Stomach smooth muscle (tissue), 2 donors: Measurements from ENCODE around the gene AHDC1.
A peak's percentile ranks its signal among the peaks of the same experiment; 100 is the strongest.
"Not testable (repeated sequence)": the region's sequence is repeated elsewhere in the genome, so short reads cannot be mapped to it uniquely, and the experiment has no call there.

Experiments used
- H3K27ac ChIP-seq: one replicate; pipeline ENCODE4 v1.7.0; 2013; ENCODE audit warnings: mild to moderate bottlenecking, low read length, inconsistent platforms
- H3K27me3 ChIP-seq, 2 donors: one replicate each; pipeline ENCODE4 v1.7.0; 2013; ENCODE audit warnings: low read length in 2 of 2; ENCODE audit not compliant: insufficient read depth in 2 of 2, control insufficient read depth in 1 of 2
- H3K36me3 ChIP-seq, 2 donors: one replicate each; pipeline ENCODE4 v1.7.0; 2013; ENCODE audit warnings: low read length in 2 of 2; ENCODE audit not compliant: control insufficient read depth in 2 of 2, insufficient read depth in 2 of 2
- H3K4me1 ChIP-seq: one replicate; pipeline ENCODE4 v1.7.0; 2013; ENCODE audit warnings: low read length; ENCODE audit not compliant: control insufficient read depth, insufficient read depth
- H3K4me3 ChIP-seq, 2 donors: one replicate each; pipeline ENCODE4 v1.7.0; 2013; ENCODE audit warnings: low read length in 2 of 2
- H3K9ac ChIP-seq, 2 donors: one replicate each; pipeline ENCODE4 v1.7.0; 2013; ENCODE audit warnings: low read length in 2 of 2, mild to moderate bottlenecking in 1 of 2
- H3K9me3 ChIP-seq, 2 donors: one replicate each; pipeline ENCODE4 v1.7.0; 2013; ENCODE audit warnings: low read length in 2 of 2; ENCODE audit not compliant: control insufficient read depth in 2 of 2
- donor health status: healthy.
- donor health status: Pancreatic carcinoma.

The AHDC1 gene

DNA sequence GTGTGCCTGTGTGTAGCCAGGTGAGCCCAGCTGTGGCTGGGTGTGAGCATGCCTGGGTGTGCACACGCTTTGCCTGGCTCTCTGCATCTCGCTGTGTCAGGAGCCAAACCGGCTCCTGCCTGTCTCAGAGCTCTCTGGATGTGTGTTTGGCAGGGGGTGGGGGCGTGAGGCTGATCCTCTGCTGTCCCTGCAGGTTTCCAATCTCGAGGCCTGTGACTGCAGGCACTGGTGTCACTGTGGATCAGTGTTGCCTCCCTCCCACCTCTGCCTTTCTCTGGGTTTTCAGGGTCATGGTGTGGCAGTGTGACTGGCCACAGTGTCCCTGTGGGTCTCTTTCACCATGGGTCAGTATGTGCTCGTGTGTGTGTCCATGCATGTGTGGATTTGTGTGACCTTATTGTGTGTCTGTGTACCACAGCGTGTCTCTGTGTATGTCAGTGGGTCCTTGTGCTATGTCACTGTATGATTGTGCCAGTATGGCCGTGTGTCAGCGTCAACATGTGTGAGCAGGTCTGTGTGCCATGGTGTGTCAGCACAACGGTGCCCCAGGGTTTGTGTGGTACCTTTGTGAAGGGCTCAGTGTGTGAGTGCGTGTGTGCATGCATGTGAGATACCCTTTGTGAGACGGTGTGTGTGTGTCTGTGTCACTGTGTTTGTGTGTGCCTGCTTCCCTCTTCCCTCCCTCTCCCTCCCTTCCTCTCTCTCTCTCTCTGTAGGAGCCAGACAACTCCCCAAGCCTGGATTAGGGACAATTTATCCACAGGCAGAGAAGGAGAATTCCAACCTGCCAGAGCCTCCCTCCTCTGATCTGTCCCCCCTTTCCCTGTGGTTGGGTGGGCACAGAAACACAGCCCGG lies 43.4 kb downstream of the AHDC1 start:
- H3K36me3 ChIP-seq = peaks cover 0 to 3% of the 10 kb centered on the region in 2 donors
- no peaks in the 10 kb centered on the region for H3K27me3 ChIP-seq
- H3K4me1 ChIP-seq = peaks cover 88% of the 10 kb centered on the region
- no peaks in the 10 kb centered on the region for H3K9me3 ChIP-seq
- peak overlapping the region in 1 of 2 donors; percentile 54 for H3K4me3 ChIP-seq
- peak overlapping the region; percentile 3 to 29 for H3K9ac ChIP-seq
- peak overlapping the region; percentile 94 for H3K27ac ChIP-seq

- peaks cover 88% of the 10 kb centered on the region for H3K4me1 ChIP-seq
- peak overlapping the region; percentile 94 for H3K27ac ChIP-seq
- peak overlapping the region in 1 of 2 donors; percentile 36 for H3K9ac ChIP-seq
- H3K4me3 ChIP-seq = no peak overlapping the region
- H3K36me3 ChIP-seq = peaks cover 0 to 3% of the 10 kb centered on the region in 2 donors
- H3K9me3 ChIP-seq = no peaks in the 10 kb centered on the region
- no peaks in the 10 kb centered on the region for H3K27me3 ChIP-seq
Measured at GRCh38 chr1:27559466-27560030, 44.4 kb downstream of the AHDC1 start.

DNA sequence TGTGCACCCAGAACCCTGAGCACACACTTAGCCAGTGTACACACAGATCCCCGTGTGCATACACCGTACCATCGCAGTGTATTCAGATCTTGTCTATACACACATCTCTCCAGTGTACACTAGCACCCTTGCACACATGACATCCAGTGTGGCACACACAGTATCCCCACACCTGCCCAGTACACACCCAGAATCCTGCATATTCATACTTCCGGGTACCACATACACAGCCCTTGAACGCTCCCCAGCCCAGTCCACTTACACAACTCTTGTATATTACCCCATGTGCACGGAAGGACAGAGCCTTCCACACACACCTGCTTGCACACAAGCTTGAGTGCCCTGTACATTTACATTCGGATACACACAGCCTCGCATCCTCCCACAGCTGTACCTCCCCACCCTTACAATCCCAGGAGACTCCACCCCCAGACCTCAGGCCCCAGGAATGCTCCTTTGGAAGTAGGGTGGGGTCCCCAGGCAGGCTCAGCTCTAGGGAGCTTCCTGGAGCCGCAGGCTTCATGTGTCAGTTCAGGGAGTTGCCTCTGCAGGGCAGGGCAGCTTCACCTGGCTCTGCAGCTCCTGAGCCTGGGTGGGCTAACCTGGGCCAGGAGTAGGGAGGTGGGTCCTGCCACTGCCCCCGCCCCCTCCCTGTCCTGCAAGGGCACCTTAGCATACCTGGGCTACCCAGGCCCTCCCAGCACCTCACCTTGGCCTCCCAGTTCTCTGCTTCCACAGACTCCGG lies 46.2 kb downstream of the AHDC1 start:
- peak overlapping the region in 1 of 2 donors; percentile 35 for H3K4me3 ChIP-seq
- peaks cover 2 to 13% of the 10 kb centered on the region in 2 donors for H3K36me3 ChIP-seq
- H3K9me3 ChIP-seq = no peaks in the 10 kb centered on the region
- peak overlapping the region; percentile 80 for H3K27ac ChIP-seq
- peaks cover 84% of the 10 kb centered on the region for H3K4me1 ChIP-seq
- peak overlapping the region in 1 of 2 donors; percentile 29 for H3K9ac ChIP-seq
- no peaks in the 10 kb centered on the region for H3K27me3 ChIP-seq

DNA sequence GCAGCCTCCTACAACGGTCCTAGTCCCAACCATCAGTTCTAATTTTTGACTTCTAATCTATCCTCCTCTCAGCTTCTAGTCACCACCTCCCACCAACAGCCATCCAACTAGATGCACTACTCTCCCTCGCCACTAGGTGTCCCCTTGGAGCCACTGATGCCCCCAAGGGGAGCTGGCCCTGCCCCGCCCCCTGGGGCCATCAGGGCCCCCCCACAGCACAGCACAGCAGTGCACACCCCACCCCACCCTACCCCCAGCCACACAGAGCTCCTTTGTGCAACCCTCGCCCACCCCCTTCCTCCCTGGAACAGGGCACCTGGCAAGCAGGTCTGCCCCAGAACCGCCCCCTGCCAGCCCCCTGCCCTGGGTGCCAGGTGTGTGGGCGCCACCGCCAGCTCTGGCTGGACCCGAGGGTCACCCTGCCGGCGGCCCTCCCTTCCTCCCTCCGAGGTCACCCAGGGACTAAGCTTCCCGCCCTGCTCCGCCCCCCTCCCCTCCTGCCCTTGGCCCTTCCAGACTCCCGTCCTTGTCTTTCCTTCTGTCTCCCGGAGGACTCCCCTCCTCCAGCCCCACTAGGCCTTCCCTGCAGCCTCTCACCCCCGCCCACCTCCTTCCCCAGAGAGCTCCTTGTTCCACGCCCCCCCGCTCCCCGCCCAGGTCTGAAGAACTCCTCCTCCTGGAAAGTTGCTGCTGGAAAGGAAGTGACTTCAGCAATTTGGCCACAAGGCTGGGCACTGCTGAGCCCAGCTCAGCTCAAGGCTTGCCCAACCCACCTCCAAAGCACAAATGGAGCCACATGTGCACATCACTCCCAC lies 47.0 kb downstream of the AHDC1 start:
- Histone ChIP-seq H3K4me1 (peaks cover 76% of the 10 kb centered on the region), H3K27ac (peak overlapping the region; percentile 80), H3K36me3 (peaks cover 7 to 14% of the 10 kb centered on the region in 2 donors), H3K9me3 (no peaks in the 10 kb centered on the region), H3K27me3 (no peaks in the 10 kb centered on the region), H3K4me3 (peak overlapping the region; percentile 16 to 49), H3K9ac (peak overlapping the region in 1 of 2 donors; percentile 29)

DNA sequence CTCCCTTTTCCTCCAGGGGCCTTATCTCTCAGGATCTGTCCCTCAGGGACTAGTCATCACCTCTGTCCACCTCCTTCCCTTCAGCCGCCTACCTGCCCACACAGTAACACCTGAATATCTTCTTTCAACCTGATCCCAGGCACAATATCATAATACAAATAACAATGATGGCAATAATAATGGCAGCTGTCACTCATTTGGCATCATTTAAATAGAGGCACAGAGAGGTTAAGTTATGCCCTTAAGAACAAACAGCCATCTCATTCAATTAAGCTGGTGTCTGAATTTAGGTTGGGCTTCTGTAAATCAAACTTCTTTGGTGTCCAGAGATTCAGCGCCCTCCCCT lies 47.5 kb downstream of the AHDC1 start:
- Histone ChIP-seq H3K4me3 (peak overlapping the region; percentile 16 to 40), H3K27me3 (no peaks in the 10 kb centered on the region), H3K4me1 (peaks cover 70% of the 10 kb centered on the region), H3K9me3 (no peaks in the 10 kb centered on the region), H3K9ac (no peak overlapping the region), H3K36me3 (peaks cover 7 to 16% of the 10 kb centered on the region in 2 donors), H3K27ac (peak overlapping the region; percentile 80)

- no peaks in the 10 kb centered on the region for H3K27me3 ChIP-seq
- H3K4me1 ChIP-seq = peaks cover 65% of the 10 kb centered on the region
- peak overlapping the region in 1 of 2 donors; percentile 40 for H3K4me3 ChIP-seq
- no peaks in the 10 kb centered on the region for H3K9me3 ChIP-seq
- peaks cover 7 to 19% of the 10 kb centered on the region in 2 donors for H3K36me3 ChIP-seq
- peak overlapping the region in 1 of 2 donors; percentile 29 for H3K9ac ChIP-seq
- peak overlapping the region; percentile 80 for H3K27ac ChIP-seq
Measured at GRCh38 chr1:27555700-27556424, 48.1 kb downstream of the AHDC1 start.

- H3K36me3 ChIP-seq = peaks cover 7 to 23% of the 10 kb centered on the region in 2 donors
- peak overlapping the region; percentile 36 to 43 for H3K9ac ChIP-seq
- H3K27me3 ChIP-seq = no peaks in the 10 kb centered on the region
- H3K27ac ChIP-seq = peak overlapping the region; percentile 80
- H3K4me3 ChIP-seq = peak overlapping the region in 1 of 2 donors; percentile 3
- H3K4me1 ChIP-seq = peaks cover 57% of the 10 kb centered on the region
- H3K9me3 ChIP-seq = no peaks in the 10 kb centered on the region
Measured at GRCh38 chr1:27554759-27555699, 48.9 kb downstream of the AHDC1 start.

DNA sequence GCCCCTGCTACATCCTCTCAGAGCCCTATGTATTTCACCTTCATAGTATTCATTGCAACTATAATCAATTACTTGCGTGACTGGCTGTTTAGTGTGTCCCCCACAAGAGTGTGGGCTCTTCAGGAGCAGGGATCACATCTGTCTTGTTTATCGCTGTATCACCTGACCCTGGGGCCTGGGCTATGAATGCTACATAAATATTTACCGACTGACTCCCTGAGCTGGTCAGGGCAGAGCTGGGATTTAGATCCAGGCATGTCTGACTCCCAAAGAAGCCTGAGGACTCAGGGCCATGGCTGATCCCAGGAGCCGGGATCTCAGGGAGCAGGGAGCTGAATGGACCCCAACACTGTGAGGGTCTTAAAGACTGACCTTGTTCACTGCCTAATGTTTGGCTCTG lies 49.7 kb downstream of the AHDC1 start:
- peak overlapping the region in 1 of 2 donors; percentile 36 for H3K9ac ChIP-seq
- H3K36me3 ChIP-seq = peaks cover 8 to 23% of the 10 kb centered on the region in 2 donors
- peaks cover 51% of the 10 kb centered on the region for H3K4me1 ChIP-seq
- H3K9me3 ChIP-seq = no peaks in the 10 kb centered on the region
- no peak overlapping the region for H3K4me3 ChIP-seq
- H3K27me3 ChIP-seq = no peaks in the 10 kb centered on the region
- peak overlapping the region; percentile 80 for H3K27ac ChIP-seq

GRCh38 chr1:27553823-27554222 lies 50.1 kb downstream of the AHDC1 start:
- Histone ChIP-seq H3K36me3 (peaks cover 10 to 25% of the 10 kb centered on the region in 2 donors), H3K27ac (peak overlapping the region; percentile 80), H3K4me1 (peaks cover 49% of the 10 kb centered on the region)
- H3K4me3 ChIP-seq, H3K27me3 ChIP-seq, H3K9ac ChIP-seq, H3K9me3 ChIP-seq: not testable (repeated sequence)
